Panc1 (cell line): ENCODE data around the gene CLCN1. TPM values are rescaled to one million over a fixed set of nuclear protein-coding genes. Genes with fewer than 3 reads are reported as not detected.

ENCODE experiments used
- ATAC-seq: fragments of 200-7000 bp; cut with Tn5 transposase; 2 replicates; pipeline ENCODE4 v1.9.1; 2020; ENCODE audit warnings: mild to moderate bottlenecking, moderate library complexity
- BruUV-seq: library from RNA; stranded (reverse); fragments of 400-500 nt; replicated peaks from 2 replicates; lab custom pipeline; 2021; lab: Mats Ljungman, UMichigan
- CTCF ChIA-PET: fragments of 300-600 bp; sonication (Branson Sonifier 250); formaldehyde crosslinking; loops from one replicate; lab custom pipeline; 2022; ENCODE audit warnings: antibody characterized with exemption; lab: Charles Lee
- POLR2A ChIA-PET: fragments of 300-600 bp; sonication (Branson Sonifier 250); formaldehyde crosslinking; loops from one replicate; lab custom pipeline; 2022; ENCODE audit warnings: antibody characterized with exemption; lab: Charles Lee
- DNase-seq: peaks from one replicate; pipeline ENCODE4 v3.0.0-alpha.2; 2010; ENCODE audit warnings: low read depth, low spot score
- H3K27ac ChIP-seq: 2 replicates; pipeline ENCODE4 v1.5.1; 2011; ENCODE audit warnings: mild to moderate bottlenecking, low read length, inconsistent platforms
- H3K27me3 ChIP-seq: fragments of 200-500 bp; sonication (Bioruptor generic); 2 replicates; pipeline ENCODE4 v1.6.0; 2014; ENCODE audit warnings: low read length, inconsistent platforms; ENCODE audit not compliant: control insufficient read depth, insufficient read depth
- H3K36me3 ChIP-seq: fragments of 200-500 bp; sonication (Bioruptor generic); 2 replicates; pipeline ENCODE4 v1.5.1; 2014; ENCODE audit warnings: inconsistent platforms, mild to moderate bottlenecking, low read length, moderate library complexity; ENCODE audit not compliant: control insufficient read depth, insufficient read depth
- H3K4me1 ChIP-seq: 2 replicates; pipeline ENCODE4 v1.5.1; 2011; ENCODE audit warnings: inconsistent platforms, mild to moderate bottlenecking, low read length, moderate library complexity; ENCODE audit not compliant: control insufficient read depth, insufficient read depth
- H3K4me3 ChIP-seq, 2 experiments: 2 replicates each; pipeline ENCODE4 v1.5.1; 2011 to 2012; ENCODE audit warnings: low read depth in 2 of 2, low read length in 2 of 2, mild to moderate bottlenecking in 2 of 2, inconsistent platforms in 1 of 2, moderate library complexity in 1 of 2
- H3K9me3 ChIP-seq: fragments of 200-500 bp; sonication (Bioruptor generic); 2 replicates; pipeline ENCODE4 v1.5.1; 2014; ENCODE audit warnings: low read depth, mild to moderate bottlenecking, inconsistent platforms, low read length, moderate library complexity; ENCODE audit not compliant: control insufficient read depth, insufficient read depth
- CTCF ChIP-seq: fragments of 450-650 bp; IDR thresholded peaks from 2 replicates; pipeline ENCODE4 v1.5.1; 2017; ENCODE audit warnings: mild to moderate bottlenecking
- POLR2AphosphoS5 ChIP-seq: IDR thresholded peaks from 2 replicates; pipeline ENCODE4 v1.6.1; 2012; ENCODE audit warnings: mild to moderate bottlenecking, low read depth, low read length, moderate library complexity
- REST ChIP-seq, 2 experiments: IDR thresholded peaks; 2 replicates each; pipeline ENCODE4 v1.6.1; 2011 to 2012; ENCODE audit warnings: low read depth in 2 of 2, control low read depth in 1 of 2, low read length in 1 of 2, mild to moderate bottlenecking in 1 of 2, moderate library complexity in 1 of 2; ENCODE audit not compliant: insufficient read depth in 1 of 2
- SIN3A ChIP-seq: IDR thresholded peaks from 2 replicates; pipeline ENCODE4 v1.6.1; 2012; ENCODE audit warnings: low read depth, mild to moderate bottlenecking, low read length, moderate library complexity, borderline replicate concordance; ENCODE audit not compliant: insufficient read depth
- TCF7L2 ChIP-seq: IDR thresholded peaks from 2 replicates; pipeline ENCODE4 v1.6.1; 2011; ENCODE audit warnings: mild to moderate bottlenecking, low read depth, low read length, inconsistent platforms
- in situ Hi-C: cut with HindIII; loops from 2 replicates; pipeline ENCODE4 v1.10.0; 2016; ENCODE audit warnings: low sequenced_read_pairs, low pct_unique_long_range_greater_than_20kb
- intact Hi-C: fragments of 100-400 bp; cut with micrococcal nuclease; formaldehyde crosslinking; loops from one replicate; pipeline ENCODE4 v1.10.0; 2022; ENCODE audit not compliant: unreplicated experiment
- total RNA-seq: library from RNA; stranded (reverse); gene quantifications from one replicate; pipeline ENCODE4 v1.2.1, GENCODE V29; 2021; ENCODE audit not compliant: unreplicated experiment

The CLCN1 gene
- total RNA-seq, 1 experiment from 2014 or later = 0.15 TPM

- TF ChIP-seq POLR2AphosphoS5 = no peak
- no peak for TF ChIP-seq REST (IDR thresholded peaks at IDR 0.05; ENCODE audit: insufficient read depth in 1 of 2, low read depth in 2 of 2, low read length in 1 of 2)
- no peak for TF ChIP-seq SIN3A
- TF ChIP-seq TCF7L2 = no peak
- no peak for TF ChIP-seq CTCF
- BruUV-seq = no TSS peak
- intact Hi-C loops (no loop called here), in situ Hi-C loops (no loop called here)
- Histone ChIP-seq H3K36me3 (no peaks in the 10 kb centered on the region), H3K4me3 (no peak overlapping the region), H3K9me3 (no peaks in the 10 kb centered on the region), H3K27ac (no peak overlapping the region), H3K27me3 (no peaks in the 10 kb centered on the region), H3K4me1 (peaks cover 8% of the 10 kb centered on the region; the same call in 1 of the 2 replicates)
- CTCF ChIA-PET = interaction anchor here (0.8 kb wide), 1 partner anchor 8 kb away, joined by 3 read pairs; no protein-coding TSS in a partner anchor
- peak; percentile 31; the same call in 1 of the 2 replicates for ATAC-seq
- POLR2A ChIA-PET = no interaction called here
- DNase-seq = no peak
Measured at GRCh38 chr7:143372070-143372469, 56.2 kb downstream of the CLCN1 start.

- in situ Hi-C loops (no loop called here), intact Hi-C loops (no loop called here)
- BruUV-seq = no TSS peak
- POLR2A ChIA-PET = no interaction called here
- CTCF ChIA-PET = no interaction called here
- no peak overlapping the region for H3K4me3 ChIP-seq
- ATAC-seq (no peak), DNase-seq (no peak)
- TF ChIP-seq CTCF (peak; percentile 49), SIN3A (no peak), REST (IDR thresholded peaks at IDR 0.05; ENCODE audit: insufficient read depth in 1 of 2, low read depth in 2 of 2, low read length in 1 of 2) (no peak), TCF7L2 (no peak), POLR2AphosphoS5 (no peak)
- H3K27ac ChIP-seq = no peak overlapping the region
- H3K36me3 ChIP-seq = no peaks in the 10 kb centered on the region
- peaks cover 7% of the 10 kb centered on the region; the same call in 1 of the 2 replicates for H3K4me1 ChIP-seq
- H3K27me3 ChIP-seq = no peaks in the 10 kb centered on the region
- no peaks in the 10 kb centered on the region for H3K9me3 ChIP-seq
Measured at GRCh38 chr7:143373255-143373794, 57.4 kb downstream of the CLCN1 start.
